NCI-H2171 (cell line): Measurements from ENCODE around the gene PEAR1.

Experiments
- DNase-seq: peaks from one replicate; lab custom pipeline; 2025; lab: John Stamatoyannopoulos, UW

Gene PEAR1

GRCh38 chr1:156939786-156940334 lies 46.3 kb downstream of the PEAR1 start:
- no peak for DNase-seq

DNA sequence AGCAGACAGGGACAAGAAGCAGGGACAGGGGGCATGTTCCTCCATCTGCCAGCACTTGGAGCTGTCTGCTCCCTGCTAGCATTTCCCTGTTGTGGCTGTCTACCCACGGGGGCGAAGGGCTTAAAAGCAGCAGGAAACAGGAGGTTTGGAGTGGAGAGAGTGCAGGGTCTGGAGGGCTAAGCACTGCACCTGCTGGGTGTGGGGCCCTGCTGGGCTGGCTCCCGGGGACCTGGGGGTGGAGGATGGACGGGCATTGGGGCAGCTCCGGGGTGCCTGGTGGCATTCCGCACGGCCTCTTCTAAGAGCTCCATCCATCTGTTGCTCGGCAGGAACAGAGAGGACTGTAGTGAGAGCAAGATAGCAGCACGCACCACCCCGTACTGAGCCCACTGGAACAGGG lies 48.2 kb downstream of the PEAR1 start:
- no peak for DNase-seq

DNA sequence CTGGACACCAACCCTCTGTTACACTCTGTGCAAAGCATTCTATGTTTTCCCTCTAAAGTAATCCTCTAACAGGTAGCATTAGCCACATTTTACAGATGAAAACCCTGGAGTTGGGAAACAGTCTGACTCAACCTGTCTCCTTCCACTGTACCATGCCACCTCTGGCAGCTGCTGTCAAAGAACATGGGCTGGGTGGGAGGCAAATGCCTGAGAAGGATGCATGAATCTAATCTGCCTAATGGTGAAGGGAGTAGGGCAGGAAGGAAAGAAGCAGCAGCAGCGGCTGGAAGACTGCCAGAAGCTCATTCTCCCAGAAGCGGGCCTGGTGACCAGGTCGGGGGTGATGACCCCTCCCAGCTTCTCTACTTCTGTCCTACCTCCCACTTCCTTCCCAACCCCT lies 48.7 kb downstream of the PEAR1 start:
- no peak for DNase-seq

GRCh38 chr1:156942576-156942975 lies 49.1 kb downstream of the PEAR1 start:
- DNase-seq: no peak

DNA sequence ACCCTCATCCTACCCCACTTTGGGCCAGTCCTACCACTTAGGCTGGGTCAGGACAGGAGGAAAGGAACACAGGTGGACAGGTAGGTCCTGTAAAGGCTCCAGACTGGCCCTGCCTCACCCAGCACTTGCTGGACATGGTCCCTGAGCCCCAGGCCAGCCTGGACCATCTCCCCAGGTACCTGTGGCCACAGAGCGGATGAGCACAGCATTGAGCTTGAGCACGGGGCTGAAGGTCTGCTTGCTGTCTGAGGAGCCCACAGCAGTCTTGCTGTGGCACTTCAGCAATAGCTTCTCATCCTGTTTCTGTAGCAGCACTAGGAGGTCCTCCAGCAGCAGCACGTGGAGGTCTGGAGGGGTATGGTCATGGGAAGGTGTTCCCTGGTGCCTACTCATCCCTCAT lies 50.2 kb downstream of the PEAR1 start:
- no peak for DNase-seq

DNA sequence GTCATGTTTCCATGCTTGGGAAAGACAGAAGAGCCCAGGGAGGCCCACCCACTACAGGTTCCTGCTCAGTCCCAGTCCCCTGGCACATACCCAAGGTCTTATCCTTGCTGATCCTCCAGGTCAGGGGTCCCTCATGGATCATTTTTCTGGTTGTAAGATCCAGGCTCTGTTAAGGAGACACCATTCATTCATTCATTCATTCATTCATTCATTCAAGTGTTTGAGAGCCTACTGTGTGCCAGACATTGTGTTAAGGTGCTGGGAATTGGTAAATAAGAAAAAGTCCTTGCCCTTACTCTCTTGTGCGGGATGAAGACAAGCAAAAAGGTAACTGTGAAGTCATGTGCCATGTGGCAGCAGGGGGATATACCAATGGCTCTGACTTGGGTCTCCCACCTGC lies 50.8 kb downstream of the PEAR1 start:
- DNase-seq: no peak

DNA sequence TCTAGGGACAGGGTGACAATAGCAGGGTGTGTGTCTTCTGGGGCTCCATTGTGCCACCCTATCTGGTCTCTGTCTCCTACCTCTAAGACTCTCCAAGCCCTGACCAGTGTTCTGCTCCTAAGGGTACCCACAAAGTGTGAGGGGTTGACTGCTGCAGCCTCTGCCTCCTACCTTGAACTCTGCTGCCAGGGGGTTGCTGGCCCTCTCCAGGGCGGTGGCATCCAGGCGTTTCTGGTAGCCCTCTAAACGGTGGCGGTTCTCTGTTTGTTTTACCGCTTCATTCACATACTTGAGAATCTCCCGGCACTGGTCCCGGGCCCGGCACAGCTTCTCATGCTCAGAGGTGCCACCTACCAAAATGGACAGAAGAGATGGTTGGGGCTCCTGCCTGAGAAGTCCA lies 51.3 kb downstream of the PEAR1 start:
- DNase-seq: no peak

- peak; percentile 71 for DNase-seq
Measured at GRCh38 chr1:156945881-156946661, 52.6 kb downstream of the PEAR1 start.

- no peak for DNase-seq
Measured at GRCh38 chr1:156947127-156947526, 53.6 kb downstream of the PEAR1 start.

DNA sequence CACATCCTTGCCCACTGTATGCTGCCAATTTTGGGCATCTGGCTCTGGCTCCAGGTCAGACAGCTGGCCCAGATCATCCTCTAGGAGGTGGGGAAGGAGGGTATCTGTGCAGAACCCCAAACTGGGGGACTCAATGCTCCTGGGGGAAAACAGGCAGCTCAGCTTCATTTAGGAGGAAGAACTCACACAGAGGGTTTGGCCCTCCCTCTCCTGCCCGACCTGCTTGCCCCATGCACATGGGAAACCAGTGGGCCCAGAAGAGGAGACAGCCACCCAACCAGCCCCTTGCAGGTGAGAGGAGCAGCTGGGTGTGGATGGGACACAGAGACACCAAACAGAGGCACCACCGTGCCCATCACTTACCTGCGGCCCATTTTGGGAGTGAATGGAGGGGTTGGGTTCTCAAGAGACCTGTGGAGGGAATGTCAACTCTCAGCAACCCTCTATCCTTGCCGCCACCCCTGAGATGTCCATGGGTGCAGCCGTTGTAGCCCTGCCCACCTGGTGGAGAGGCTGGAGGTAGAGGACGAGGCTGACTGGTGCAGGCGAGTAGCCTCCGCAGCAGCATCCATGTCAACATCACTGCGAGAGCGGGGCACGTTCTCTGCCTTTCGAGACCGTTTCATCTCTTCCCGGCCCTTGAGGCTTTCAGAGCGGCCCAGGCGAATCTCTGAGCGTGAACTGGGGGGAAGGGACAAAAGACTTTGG lies 54.5 kb downstream of the PEAR1 start:
- no peak for DNase-seq

DNA sequence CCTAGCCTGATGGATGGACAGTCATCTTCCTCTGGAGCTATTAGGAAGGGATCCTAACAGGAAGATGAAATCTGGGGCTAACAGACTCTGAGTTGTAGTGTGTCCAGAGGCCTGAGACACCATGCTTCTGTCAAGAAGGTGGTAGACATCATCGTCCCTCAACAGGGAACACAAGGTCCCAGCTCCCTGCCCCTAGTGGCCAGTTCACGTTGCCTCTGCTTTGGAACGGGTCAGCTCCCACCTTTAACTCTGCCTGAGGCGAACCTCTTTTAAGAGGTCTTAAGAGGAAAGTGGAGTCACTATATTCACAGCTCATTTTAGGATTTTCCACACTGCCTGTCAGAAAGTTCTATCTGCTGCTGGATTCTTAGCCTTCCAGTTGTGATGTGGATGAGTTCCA lies 55.2 kb downstream of the PEAR1 start:
- DNase-seq: no peak

- no peak for DNase-seq
Measured at GRCh38 chr1:156949127-156949526, 55.6 kb downstream of the PEAR1 start.

DNA sequence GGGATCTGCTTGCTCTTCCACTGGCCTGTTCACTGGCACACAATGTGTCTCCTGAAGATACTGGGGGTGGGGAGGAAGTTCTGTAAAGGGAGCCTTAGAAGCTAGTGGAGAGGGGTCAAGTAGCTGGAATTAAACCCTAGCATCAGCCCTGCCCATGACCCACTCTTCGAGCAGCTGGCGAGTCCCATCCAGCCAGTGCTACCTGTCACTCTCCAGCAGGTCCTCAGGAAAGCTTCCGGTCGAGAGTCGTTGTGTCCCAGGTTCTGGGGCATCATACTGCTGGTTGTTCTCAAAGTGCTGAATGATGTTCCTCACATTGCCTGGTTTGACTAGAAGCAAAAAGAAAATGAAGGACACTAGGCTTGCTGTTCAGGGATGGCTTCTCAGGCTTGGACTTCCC lies 57.9 kb downstream of the PEAR1 start:
- DNase-seq: no peak

- DNase-seq: no peak
Measured at GRCh38 chr1:156953571-156953970, 60.1 kb downstream of the PEAR1 start.

DNA sequence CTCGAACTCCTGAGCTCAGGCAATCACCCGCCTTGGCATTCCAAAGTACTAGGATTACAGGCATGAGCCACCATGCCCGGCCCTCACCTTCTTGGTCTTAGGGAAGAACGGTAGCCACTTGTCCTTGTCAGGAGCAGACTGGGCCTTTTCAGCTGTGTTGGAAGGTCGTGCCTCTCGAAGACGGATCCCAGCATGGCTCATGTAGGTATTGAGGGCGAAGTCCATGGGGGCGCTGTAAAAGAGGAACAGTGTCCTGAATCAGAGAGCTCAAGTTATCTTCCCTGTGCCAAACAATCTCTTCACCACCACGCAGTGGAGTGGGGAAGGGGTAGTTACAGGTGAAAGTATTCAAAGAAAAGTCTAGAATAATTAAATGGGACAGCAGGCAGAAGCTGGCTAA lies 62.8 kb downstream of the PEAR1 start:
- no peak for DNase-seq

GRCh38 chr1:156957634-156958033 lies 64.1 kb downstream of the PEAR1 start:
- no peak for DNase-seq

DNA sequence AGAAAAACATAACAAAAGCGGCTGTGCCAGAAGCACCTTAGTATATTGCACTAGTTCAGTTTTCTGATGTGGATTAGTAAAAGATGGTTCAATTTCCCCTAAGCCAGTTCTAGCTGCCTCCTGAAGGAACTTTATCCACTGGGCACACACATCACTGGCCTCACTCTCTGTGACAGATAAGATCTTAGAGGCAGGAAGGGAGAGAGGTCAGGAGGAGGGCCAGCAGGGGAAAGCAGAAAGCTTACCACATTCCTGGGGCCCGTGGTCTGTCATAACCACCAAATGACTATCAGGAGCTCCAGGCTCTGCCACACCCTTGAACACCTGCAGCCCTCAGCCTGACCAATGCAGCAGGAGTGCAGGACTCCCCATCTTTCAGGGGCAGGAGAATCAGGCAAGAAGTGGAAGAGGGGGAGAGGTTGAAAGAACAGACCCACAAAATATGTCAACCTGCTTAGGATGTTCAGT lies 64.8 kb downstream of the PEAR1 start:
- no peak for DNase-seq

DNA sequence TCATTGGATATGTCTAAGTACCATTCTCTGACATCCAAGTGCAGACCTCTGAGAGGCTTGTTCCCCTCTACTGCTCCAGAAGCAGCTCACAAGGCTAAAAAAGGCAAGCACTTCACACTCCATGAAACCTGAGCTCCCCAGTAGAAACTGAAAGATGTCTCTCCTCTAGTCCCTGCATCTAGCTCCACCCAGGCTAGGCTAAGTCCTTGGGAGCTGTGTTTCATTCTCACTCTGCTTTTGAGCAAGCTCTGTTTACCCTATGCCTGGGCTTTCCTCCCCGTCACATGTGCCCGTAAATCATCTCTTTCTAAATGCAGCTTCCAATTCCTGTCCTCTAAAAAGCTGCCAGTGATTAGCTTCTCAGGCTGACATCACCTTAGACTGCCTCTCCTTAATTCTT lies 65.9 kb downstream of the PEAR1 start:
- DNase-seq: no peak

DNA sequence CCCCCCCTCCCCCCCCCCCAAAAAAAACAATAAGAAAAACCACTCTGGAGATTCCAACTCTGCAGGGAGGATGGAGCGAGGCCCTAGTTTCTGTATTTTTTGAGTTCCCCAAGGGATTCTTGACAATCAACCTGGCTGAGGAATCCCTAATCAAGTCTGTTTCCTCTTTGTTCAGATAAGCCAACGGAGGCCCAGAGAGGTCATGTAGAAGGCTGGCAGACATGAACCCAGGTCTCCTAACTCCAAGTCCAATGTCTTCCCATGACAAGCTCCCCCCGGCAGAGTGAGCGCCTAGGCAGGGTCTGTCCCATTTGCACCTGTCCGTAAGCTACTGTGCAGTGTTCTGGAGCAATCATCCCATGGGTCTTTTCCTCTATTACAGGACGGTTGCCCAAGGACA lies 66.4 kb downstream of the PEAR1 start:
- no peak for DNase-seq

- DNase-seq: no peak
Measured at GRCh38 chr1:156961709-156962108, 68.2 kb downstream of the PEAR1 start.

DNA sequence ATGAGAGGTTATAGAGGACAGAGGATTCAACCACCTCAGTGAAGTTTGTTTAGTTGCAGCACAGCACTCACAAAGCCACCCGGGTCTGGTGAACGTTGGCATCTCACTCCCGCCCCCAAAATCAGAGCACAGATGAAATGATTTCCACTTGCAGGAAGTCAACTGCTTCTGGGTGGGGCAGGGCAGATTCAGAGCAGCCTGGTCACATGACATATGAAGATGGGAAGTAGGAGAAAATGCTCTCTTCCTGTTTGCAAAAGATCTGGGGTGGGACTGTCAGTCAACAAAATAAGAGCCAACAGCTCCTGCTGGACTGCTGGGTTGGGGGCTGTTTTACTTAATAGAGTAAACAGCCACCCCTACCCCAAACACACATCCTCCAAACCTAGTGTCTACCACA lies 70.1 kb downstream of the PEAR1 start:
- DNase-seq: no peak

GRCh38 chr1:156964441-156964840 lies 70.9 kb downstream of the PEAR1 start:
- no peak for DNase-seq
